OCI-LY7 (cell line): ENCODE data around the gene RUNX1.

ENCODE experiments used
- CTCF ChIP-seq: fragments of 200-600 bp; sonication (generic); conservative IDR thresholded peaks from 2 replicates; pipeline ENCODE4 v1.5.1; 2014; ENCODE audit warnings: mild to moderate bottlenecking, antibody characterized with exemption, low read length, moderate library complexity, mixed read lengths
- EZH2phosphoT487 ChIP-seq: fragments of 200-600 bp; sonication (generic); IDR thresholded peaks from 2 replicates; pipeline ENCODE4 v1.6.1; 2018; ENCODE audit warnings: low read depth, borderline replicate concordance, mild to moderate bottlenecking, mixed run types, antibody characterized with exemption, low read length, moderate library complexity, mixed read lengths

GRCh38 chr21:34859976-34860653 lies 189.0 kb downstream of the RUNX1 start:
- TF ChIP-seq CTCF (no peak), EZH2phosphoT487 (no peak)
